SK-N-SH treated with all-trans-retinoic acid at 6 μM for 48 hours (cell line): Measurements from ENCODE around the gene SSUH2.

Experiments used
- ATAC-seq: fragments of 200-7000 bp; cut with Tn5 transposase; 3 replicates; pipeline ENCODE4 v1.9.1; 2020; ENCODE audit warnings: mild to moderate bottlenecking, moderate library complexity
- ARNTL ChIP-seq: fragments of 450-650 bp; formaldehyde crosslinking; IDR thresholded peaks from 2 replicates; pipeline ENCODE4 v1.5.0; 2020; ENCODE audit warnings: low read depth, mild to moderate bottlenecking, moderate library complexity, borderline replicate concordance
- BACH2 ChIP-seq: fragments of 250-450 bp; sonication (Bioruptor Pico); IDR thresholded peaks from 2 replicates; pipeline ENCODE4 v1.9.0; 2021; ENCODE audit warnings: mild to moderate bottlenecking, borderline replicate concordance
- CSDC2 ChIP-seq: fragments of 250-450 bp; sonication (Bioruptor Pico); IDR thresholded peaks from 2 replicates; pipeline ENCODE4 v1.5.0; 2020; ENCODE audit warnings: mild to moderate bottlenecking, moderate library complexity
- CSRNP3 ChIP-seq: fragments of 250-450 bp; sonication (Bioruptor Pico); IDR thresholded peaks from 2 replicates; pipeline ENCODE4 v1.5.1; 2021; ENCODE audit warnings: mild to moderate bottlenecking, moderate library complexity
- ESRRG ChIP-seq: fragments of 250-450 bp; sonication (Bioruptor Pico); IDR thresholded peaks from 2 replicates; pipeline ENCODE4 v1.6.1; 2021; ENCODE audit warnings: mild to moderate bottlenecking
- GLIS3 ChIP-seq: fragments of 250-450 bp; sonication (Bioruptor Pico); IDR thresholded peaks from 2 replicates; pipeline ENCODE4 v1.5.0; 2020; ENCODE audit warnings: mild to moderate bottlenecking, moderate library complexity
- PPARA ChIP-seq: fragments of 250-450 bp; sonication (Bioruptor Pico); IDR thresholded peaks from 2 replicates; pipeline ENCODE4 v1.5.0; 2020; ENCODE audit warnings: mild to moderate bottlenecking, borderline replicate concordance
- RARB ChIP-seq: fragments of 250-450 bp; sonication (Bioruptor Pico); IDR thresholded peaks from 2 replicates; pipeline ENCODE4 v1.8.0; 2021; ENCODE audit warnings: mild to moderate bottlenecking, moderate library complexity
- SNAI2 ChIP-seq: fragments of 250-450 bp; sonication (Bioruptor Pico); IDR thresholded peaks from 2 replicates; pipeline ENCODE4 v1.5.0; 2020; ENCODE audit warnings: mild to moderate bottlenecking, moderate library complexity
- TCF4 ChIP-seq: fragments of 250-450 bp; sonication (Bioruptor Pico); IDR thresholded peaks from 2 replicates; pipeline ENCODE4 v1.8.0; 2021; ENCODE audit warnings: mild to moderate bottlenecking, moderate library complexity, borderline replicate concordance
- TSHZ2 ChIP-seq: fragments of 250-450 bp; sonication (Bioruptor Pico); IDR thresholded peaks from 2 replicates; pipeline ENCODE4 v1.5.0; 2020; ENCODE audit warnings: mild to moderate bottlenecking, moderate library complexity
- ZC3H10 ChIP-seq: fragments of 250-450 bp; sonication (Bioruptor Pico); IDR thresholded peaks from 2 replicates; pipeline ENCODE4 v1.5.1; 2021; ENCODE audit warnings: mild to moderate bottlenecking, moderate library complexity
- ZFP3 ChIP-seq: fragments of 250-450 bp; sonication (Bioruptor Pico); IDR thresholded peaks from 2 replicates; pipeline ENCODE4 v1.5.0; 2020; ENCODE audit warnings: mild to moderate bottlenecking, moderate library complexity
- ZFP30 ChIP-seq: fragments of 450-650 bp; formaldehyde crosslinking; IDR thresholded peaks from 2 replicates; pipeline ENCODE4 v1.5.0; 2022; ENCODE audit warnings: mild to moderate bottlenecking, moderate library complexity
- ZNF565 ChIP-seq: fragments of 450-650 bp; formaldehyde crosslinking; conservative IDR thresholded peaks from 2 replicates; pipeline ENCODE4 v1.5.0; 2020; ENCODE audit warnings: low read depth, mild to moderate bottlenecking, moderate library complexity
- ZNF70 ChIP-seq: fragments of 450-650 bp; formaldehyde crosslinking; IDR thresholded peaks from 2 replicates; pipeline ENCODE4 v1.5.0; 2020; ENCODE audit warnings: mild to moderate bottlenecking, moderate library complexity
- TF ChIP-seq, protein P1 (sequence below): fragments of 250-450 bp; sonication (Bioruptor Pico); IDR thresholded peaks from 2 replicates; pipeline ENCODE4 v1.8.0; 2020; ENCODE audit warnings: mild to moderate bottlenecking, moderate library complexity, borderline replicate concordance
- TF ChIP-seq, protein P2 (sequence below): fragments of 250-450 bp; sonication (Bioruptor Pico); IDR thresholded peaks from 2 replicates; pipeline ENCODE4 v1.8.0; 2021; ENCODE audit warnings: low read depth, mild to moderate bottlenecking, moderate library complexity, borderline replicate concordance

The SSUH2 gene

DNA sequence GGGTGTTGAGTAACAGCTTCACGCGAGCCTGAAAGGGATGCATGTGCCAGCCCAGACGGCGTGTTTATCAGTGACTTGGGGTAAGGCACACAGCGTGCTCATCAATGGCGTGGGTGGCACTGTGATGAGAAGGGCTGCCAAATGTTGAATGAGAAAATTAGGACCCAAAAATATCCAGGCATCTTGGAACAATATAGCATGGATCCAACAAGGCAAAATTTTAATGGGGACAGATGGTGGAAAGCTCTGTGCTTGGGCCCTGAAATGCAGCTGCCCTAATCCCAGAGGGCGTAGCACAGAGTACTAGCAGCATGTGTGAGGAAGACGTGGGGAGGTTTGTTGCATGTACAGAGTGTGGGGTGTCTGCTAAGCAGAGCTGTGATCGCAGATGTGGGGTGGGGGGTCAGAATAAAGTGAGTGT, 48.9 kb downstream of the SSUH2 start:
- ATAC-seq: no peak
- no peak for TF ChIP-seq BACH2 (CRISPR knock-in tag)
- TF ChIP-seq ZFP30 (CRISPR knock-in tag): no peak
- TF ChIP-seq ESRRG (CRISPR knock-in tag): no peak
- no peak for TF ChIP-seq PPARA (CRISPR knock-in tag)
- no peak for TF ChIP-seq SNAI2
- TF ChIP-seq ZFP3 (CRISPR knock-in tag): no peak
- no peak for TF ChIP-seq GLIS3 (CRISPR knock-in tag)
- TF ChIP-seq, all 23 proteins: peak for 0

- no peak for ATAC-seq
- TF ChIP-seq ZC3H10 (no peak), CSRNP3 (CRISPR knock-in tag) (no peak), CSDC2 (CRISPR knock-in tag) (no peak), TSHZ2 (CRISPR knock-in tag) (no peak), TCF4 (no peak), ZFP3 (CRISPR knock-in tag) (no peak), PPARA (CRISPR knock-in tag) (no peak), ARNTL (CRISPR knock-in tag) (no peak), BACH2 (CRISPR knock-in tag) (no peak), ZNF565 (CRISPR knock-in tag) (no peak), GLIS3 (CRISPR knock-in tag) (no peak), ZNF70 (CRISPR knock-in tag) (no peak), RARB (CRISPR knock-in tag) (no peak)
- TF ChIP-seq, protein P1, sequence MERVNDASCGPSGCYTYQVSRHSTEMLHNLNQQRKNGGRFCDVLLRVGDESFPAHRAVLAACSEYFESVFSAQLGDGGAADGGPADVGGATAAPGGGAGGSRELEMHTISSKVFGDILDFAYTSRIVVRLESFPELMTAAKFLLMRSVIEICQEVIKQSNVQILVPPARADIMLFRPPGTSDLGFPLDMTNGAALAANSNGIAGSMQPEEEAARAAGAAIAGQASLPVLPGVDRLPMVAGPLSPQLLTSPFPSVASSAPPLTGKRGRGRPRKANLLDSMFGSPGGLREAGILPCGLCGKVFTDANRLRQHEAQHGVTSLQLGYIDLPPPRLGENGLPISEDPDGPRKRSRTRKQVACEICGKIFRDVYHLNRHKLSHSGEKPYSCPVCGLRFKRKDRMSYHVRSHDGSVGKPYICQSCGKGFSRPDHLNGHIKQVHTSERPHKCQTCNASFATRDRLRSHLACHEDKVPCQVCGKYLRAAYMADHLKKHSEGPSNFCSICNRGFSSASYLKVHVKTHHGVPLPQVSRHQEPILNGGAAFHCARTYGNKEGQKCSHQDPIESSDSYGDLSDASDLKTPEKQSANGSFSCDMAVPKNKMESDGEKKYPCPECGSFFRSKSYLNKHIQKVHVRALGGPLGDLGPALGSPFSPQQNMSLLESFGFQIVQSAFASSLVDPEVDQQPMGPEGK (CRISPR knock-in tag): no peak
- TF ChIP-seq, protein P2, sequence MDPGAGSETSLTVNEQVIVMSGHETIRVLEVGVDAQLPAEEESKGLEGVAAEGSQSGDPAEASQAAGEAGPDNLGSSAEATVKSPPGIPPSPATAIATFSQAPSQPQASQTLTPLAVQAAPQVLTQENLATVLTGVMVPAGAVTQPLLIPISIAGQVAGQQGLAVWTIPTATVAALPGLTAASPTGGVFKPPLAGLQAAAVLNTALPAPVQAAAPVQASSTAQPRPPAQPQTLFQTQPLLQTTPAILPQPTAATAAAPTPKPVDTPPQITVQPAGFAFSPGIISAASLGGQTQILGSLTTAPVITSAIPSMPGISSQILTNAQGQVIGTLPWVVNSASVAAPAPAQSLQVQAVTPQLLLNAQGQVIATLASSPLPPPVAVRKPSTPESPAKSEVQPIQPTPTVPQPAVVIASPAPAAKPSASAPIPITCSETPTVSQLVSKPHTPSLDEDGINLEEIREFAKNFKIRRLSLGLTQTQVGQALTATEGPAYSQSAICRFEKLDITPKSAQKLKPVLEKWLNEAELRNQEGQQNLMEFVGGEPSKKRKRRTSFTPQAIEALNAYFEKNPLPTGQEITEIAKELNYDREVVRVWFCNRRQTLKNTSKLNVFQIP: no peak
- TF ChIP-seq, all 23 proteins: peak for 0
Measured at GRCh38 chr3:8595252-8595651, 49.3 kb downstream of the SSUH2 start.

GRCh38 chr3:8593021-8593827, 51.4 kb downstream of the SSUH2 start:
- TF ChIP-seq ZNF565 (CRISPR knock-in tag): no peak
- TF ChIP-seq, protein P1 (CRISPR knock-in tag): no peak
- no peak for TF ChIP-seq ZFP30 (CRISPR knock-in tag)
- no peak for TF ChIP-seq ZFP3 (CRISPR knock-in tag)
- TF ChIP-seq, protein P2: no peak
- no peak for TF ChIP-seq BACH2 (CRISPR knock-in tag)
- no peak for ATAC-seq
